Vagina (tissue), 2 donors: ENCODE results near the gene FEM1C.

ENCODE experiments used
- POLR2A ChIP-seq, 2 donors: fragments of 450-650 bp; IDR thresholded peaks; one replicate each; pipeline ENCODE4 v1.6.1; 2017; ENCODE audit warnings: antibody characterized with exemption in 2 of 2, mild to moderate bottlenecking in 2 of 2, moderate library complexity in 2 of 2
- TF ChIP-seq, protein P1 (sequence below), 3 experiments: fragments of 450-650 bp in 2 of 3; fragments of 200-600 bp in 1 of 3; sonication (generic) in 1 of 3; IDR thresholded peaks; one replicate each; pipeline ENCODE4 v1.5.1; 2017 to 2019; ENCODE audit warnings: antibody characterized with exemption in 3 of 3, mild to moderate bottlenecking in 2 of 3, moderate library complexity in 2 of 3

GRCh38 chr5:115475788-115476187 lies 68.8 kb downstream of the FEM1C start:
- TF ChIP-seq, protein P1, sequence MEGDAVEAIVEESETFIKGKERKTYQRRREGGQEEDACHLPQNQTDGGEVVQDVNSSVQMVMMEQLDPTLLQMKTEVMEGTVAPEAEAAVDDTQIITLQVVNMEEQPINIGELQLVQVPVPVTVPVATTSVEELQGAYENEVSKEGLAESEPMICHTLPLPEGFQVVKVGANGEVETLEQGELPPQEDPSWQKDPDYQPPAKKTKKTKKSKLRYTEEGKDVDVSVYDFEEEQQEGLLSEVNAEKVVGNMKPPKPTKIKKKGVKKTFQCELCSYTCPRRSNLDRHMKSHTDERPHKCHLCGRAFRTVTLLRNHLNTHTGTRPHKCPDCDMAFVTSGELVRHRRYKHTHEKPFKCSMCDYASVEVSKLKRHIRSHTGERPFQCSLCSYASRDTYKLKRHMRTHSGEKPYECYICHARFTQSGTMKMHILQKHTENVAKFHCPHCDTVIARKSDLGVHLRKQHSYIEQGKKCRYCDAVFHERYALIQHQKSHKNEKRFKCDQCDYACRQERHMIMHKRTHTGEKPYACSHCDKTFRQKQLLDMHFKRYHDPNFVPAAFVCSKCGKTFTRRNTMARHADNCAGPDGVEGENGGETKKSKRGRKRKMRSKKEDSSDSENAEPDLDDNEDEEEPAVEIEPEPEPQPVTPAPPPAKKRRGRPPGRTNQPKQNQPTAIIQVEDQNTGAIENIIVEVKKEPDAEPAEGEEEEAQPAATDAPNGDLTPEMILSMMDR (IDR thresholded peaks at IDR 0.05), result no peak
- TF ChIP-seq POLR2A (IDR thresholded peaks at IDR 0.05), result no peak
